Ishikawa (cell line): ENCODE results near the gene FUCA2.

Experiments used
- CEBPB ChIP-seq: IDR thresholded peaks from 2 replicates; pipeline ENCODE4 v1.6.1; 2012
- CREB1 ChIP-seq: IDR thresholded peaks from 2 replicates; pipeline ENCODE4 v1.6.1; 2012; ENCODE audit warnings: low read depth
- EGR1 ChIP-seq: IDR thresholded peaks from 2 replicates; pipeline ENCODE4 v1.6.1; 2012
- EP300 ChIP-seq: IDR thresholded peaks from 2 replicates; pipeline ENCODE4 v1.6.1; 2012; ENCODE audit warnings: borderline replicate concordance
- FOXM1 ChIP-seq: IDR thresholded peaks from 2 replicates; pipeline ENCODE4 v1.6.1; 2012; ENCODE audit warnings: low read depth, borderline replicate concordance
- MAX ChIP-seq: IDR thresholded peaks from 2 replicates; pipeline ENCODE4 v1.6.1; 2012
- NFIC ChIP-seq: IDR thresholded peaks from 2 replicates; pipeline ENCODE4 v1.6.1; 2012
- RAD21 ChIP-seq: IDR thresholded peaks from 2 replicates; pipeline ENCODE4 v1.6.1; 2012; ENCODE audit warnings: low read depth
- REST ChIP-seq: IDR thresholded peaks from 2 replicates; pipeline ENCODE4 v1.6.1; 2012; ENCODE audit warnings: low read depth, mild to moderate bottlenecking
- TAF1 ChIP-seq: IDR thresholded peaks from 2 replicates; pipeline ENCODE4 v1.6.1; 2012; ENCODE audit warnings: low read depth, mild to moderate bottlenecking
- TCF12 ChIP-seq: IDR thresholded peaks from 2 replicates; pipeline ENCODE4 v1.6.1; 2012; ENCODE audit warnings: low read depth
- TEAD4 ChIP-seq: IDR thresholded peaks from 2 replicates; pipeline ENCODE4 v1.6.1; 2012
- USF1 ChIP-seq: IDR thresholded peaks from 2 replicates; pipeline ENCODE4 v1.6.1; 2012
- YY1 ChIP-seq: IDR thresholded peaks from 2 replicates; pipeline ENCODE4 v1.6.1; 2012; ENCODE audit warnings: low read depth
- ZBTB7A ChIP-seq: IDR thresholded peaks from 2 replicates; pipeline ENCODE4 v1.6.1; 2012; ENCODE audit warnings: low read depth

The FUCA2 gene

GRCh38 chr6:143506199-143506598 lies 5.3 kb downstream of the FUCA2 start:
- no peak for TF ChIP-seq USF1
- no peak for TF ChIP-seq NFIC
- TF ChIP-seq EGR1 = no peak
- TF ChIP-seq EP300 = no peak
- TF ChIP-seq REST = no peak
- no peak for TF ChIP-seq MAX
- no peak for TF ChIP-seq TCF12
- no peak for TF ChIP-seq TAF1
- TF ChIP-seq FOXM1 = no peak
- TF ChIP-seq ZBTB7A = no peak
- no peak for TF ChIP-seq CEBPB
- no peak for TF ChIP-seq TEAD4
- no peak for TF ChIP-seq RAD21
- no peak for TF ChIP-seq YY1
- TF ChIP-seq CREB1 = no peak

- TF ChIP-seq EGR1 (no peak), TCF12 (no peak), REST (no peak)
Observed at GRCh38 chr6:143505537-143505936, 6.0 kb downstream of the FUCA2 start.

GRCh38 chr6:143505111-143505510 lies 6.4 kb downstream of the FUCA2 start:
- TF ChIP-seq CEBPB (no peak), MAX (no peak), NFIC (no peak), ZBTB7A (no peak), EGR1 (no peak), REST (no peak)

- TF ChIP-seq MAX (no peak), EP300 (no peak), YY1 (no peak), CEBPB (no peak), FOXM1 (no peak), TAF1 (no peak), RAD21 (no peak), USF1 (no peak), CREB1 (no peak)
Observed at GRCh38 chr6:143504369-143504768, 7.2 kb downstream of the FUCA2 start.

- TF ChIP-seq NFIC = no peak
Observed at GRCh38 chr6:143501851-143502250, 9.7 kb downstream of the FUCA2 start.

- no peak for TF ChIP-seq FOXM1
- no peak for TF ChIP-seq ZBTB7A
- TF ChIP-seq RAD21 = no peak
- TF ChIP-seq USF1 = no peak
- no peak for TF ChIP-seq EGR1
- TF ChIP-seq REST = no peak
- no peak for TF ChIP-seq CEBPB
- TF ChIP-seq MAX = no peak
- no peak for TF ChIP-seq YY1
- TF ChIP-seq TCF12 = no peak
- no peak for TF ChIP-seq TEAD4
- TF ChIP-seq EP300 = no peak
- no peak for TF ChIP-seq TAF1
- TF ChIP-seq CREB1 = no peak
- no peak for TF ChIP-seq NFIC
Observed at GRCh38 chr6:143498428-143498827, 13.1 kb downstream of the FUCA2 start.
